PC-9 (cell line): Measurements from ENCODE around the gene RFFL. TPM values are rescaled to one million over a fixed set of nuclear protein-coding genes. Genes with fewer than 3 reads are reported as not detected.

Experiments
- BruUV-seq: library from RNA; stranded (reverse); fragments of 400-500 nt; replicated peaks from 2 replicates; lab custom pipeline; 2021; lab: Mats Ljungman, UMichigan
- CTCF ChIA-PET: fragments of 300-600 bp; sonication (Branson Sonifier 250); formaldehyde crosslinking; loops from one replicate; lab custom pipeline; 2022; ENCODE audit warnings: antibody characterized with exemption; lab: Charles Lee
- POLR2A ChIA-PET: fragments of 300-600 bp; sonication (Branson Sonifier 250); formaldehyde crosslinking; loops from one replicate; lab custom pipeline; 2022; ENCODE audit warnings: antibody characterized with exemption; ENCODE audit not compliant: unreplicated experiment; lab: Charles Lee
- DNase-seq, 2 experiments: peaks; one replicate each; pipeline versions ENCODE4 v3.0.0 to v3.0.0-alpha.2; 2015 to 2022; ENCODE audit warnings: mixed read lengths in 1 of 2
- H2AFZ ChIP-seq: fragments of 200-600 bp; sonication (generic); 2 replicates; pipeline ENCODE4 v1.8.1; 2017; ENCODE audit warnings: antibody characterized with exemption
- H3F3A ChIP-seq: fragments of 200-600 bp; sonication (generic); 2 replicates; pipeline ENCODE4 v1.8.1; 2017; ENCODE audit warnings: antibody characterized with exemption, mild to moderate bottlenecking, low read depth; ENCODE audit not compliant: insufficient read depth
- H3K27ac ChIP-seq: fragments of 200-600 bp; sonication (generic); 2 replicates; pipeline ENCODE4 v1.6.1; 2016; ENCODE audit warnings: mixed run types
- H3K27me3 ChIP-seq: fragments of 200-600 bp; sonication (generic); 2 replicates; pipeline ENCODE4 v1.6.1; 2016; ENCODE audit warnings: low read depth, mixed run types; ENCODE audit not compliant: insufficient read depth
- H3K36me3 ChIP-seq: fragments of 200-600 bp; sonication (generic); 2 replicates; pipeline ENCODE4 v1.6.1; 2016; ENCODE audit warnings: low read depth, mixed run types
- H3K4me1 ChIP-seq: fragments of 200-600 bp; sonication (generic); replicated peaks from 2 replicates; pipeline ENCODE4 v1.6.1; 2016; ENCODE audit warnings: mixed run types; ENCODE audit not compliant: insufficient read depth
- H3K4me2 ChIP-seq: fragments of 200-600 bp; sonication (generic); 2 replicates; pipeline ENCODE4 v1.6.1; 2017; ENCODE audit warnings: mixed run types
- H3K4me3 ChIP-seq: fragments of 200-600 bp; sonication (generic); 2 replicates; pipeline ENCODE4 v1.6.1; 2016; ENCODE audit warnings: mixed run types
- H3K79me2 ChIP-seq: fragments of 200-600 bp; sonication (generic); 2 replicates; pipeline ENCODE4 v1.6.1; 2017; ENCODE audit warnings: low read depth, mixed run types
- H3K9me2 ChIP-seq: fragments of 200-600 bp; sonication (generic); 2 replicates; pipeline ENCODE4 v1.8.1; 2017; ENCODE audit warnings: mild to moderate bottlenecking; ENCODE audit not compliant: insufficient read depth
- H3K9me3 ChIP-seq: fragments of 200-600 bp; sonication (generic); 2 replicates; pipeline ENCODE4 v1.8.1; 2016; ENCODE audit warnings: low read depth; ENCODE audit not compliant: insufficient read depth
- H4K20me1 ChIP-seq: fragments of 200-600 bp; sonication (generic); 2 replicates; pipeline ENCODE4 v1.8.1; 2017; ENCODE audit not compliant: insufficient read depth
- CTCF ChIP-seq: fragments of 200-600 bp; sonication (generic); conservative IDR thresholded peaks from 2 replicates; pipeline ENCODE4 v1.6.1; 2017; ENCODE audit warnings: mixed run types, antibody characterized with exemption, mild to moderate bottlenecking, moderate library complexity
- EZH2 ChIP-seq: fragments of 200-600 bp; sonication (generic); IDR thresholded peaks from 2 replicates; pipeline ENCODE4 v1.8.0; 2017; ENCODE audit warnings: antibody characterized with exemption, low read depth
- intact Hi-C: fragments of 100-400 bp; cut with micrococcal nuclease; formaldehyde crosslinking; loops from one replicate; pipeline ENCODE4 v1.10.0; 2022; ENCODE audit not compliant: unreplicated experiment
- total RNA-seq: library from RNA; stranded (reverse); gene quantifications from 2 replicates; pipeline ENCODE4 v1.2.3, GENCODE V29; 2021

The RFFL gene
- total RNA-seq, 1 experiment from 2014 or later, result 38.1 TPM

GRCh38 chr17:35041390-35041789 is 22.1 kb downstream of the RFFL start:
- no peak overlapping the region for H2AFZ ChIP-seq
- no peaks in the 10 kb centered on the region for H3K9me3 ChIP-seq
- TF ChIP-seq EZH2 (no peak), CTCF (no peak)
- no TSS peak for BruUV-seq
- H3K4me3 ChIP-seq, result no peak overlapping the region
- H3K36me3 ChIP-seq, result no peaks in the 10 kb centered on the region
- no peak overlapping the region for H3K4me2 ChIP-seq
- no peaks in the 10 kb centered on the region for H4K20me1 ChIP-seq
- H3K4me1 ChIP-seq, result peaks cover 10% of the 10 kb centered on the region
- no peaks in the 10 kb centered on the region for H3K9me2 ChIP-seq
- ChIA-PET POLR2A (no interaction called here), CTCF (interaction anchor here (0.6 kb wide), 1 partner anchor 44 kb away, joined by 7 read pairs; no protein-coding TSS in a partner anchor)
- H3K27ac ChIP-seq, result no peak overlapping the region
- intact Hi-C loops, result no loop called here
- 0 out of 2 replicates have a peak, but pooled peaks cover 7% of the 10 kb centered on the region for H3F3A ChIP-seq
- DNase-seq, result no peak
- H3K27me3 ChIP-seq, result no peaks in the 10 kb centered on the region
- peaks cover 5% of the 10 kb centered on the region; the same call in 1 of the 2 replicates for H3K79me2 ChIP-seq

GRCh38 chr17:35038453-35038852 is 25.1 kb downstream of the RFFL start:
- no peaks in the 10 kb centered on the region for H3K9me2 ChIP-seq
- DNase-seq, result no peak
- ChIA-PET CTCF (no interaction called here), POLR2A (no interaction called here)
- H2AFZ ChIP-seq, result no peak overlapping the region
- H3K4me2 ChIP-seq, result no peak overlapping the region
- no peaks in the 10 kb centered on the region for H3K4me1 ChIP-seq
- no peak overlapping the region for H3K27ac ChIP-seq
- no peaks in the 10 kb centered on the region for H3K79me2 ChIP-seq
- intact Hi-C loops, result no loop called here
- no peaks in the 10 kb centered on the region for H3F3A ChIP-seq
- no peaks in the 10 kb centered on the region for H3K36me3 ChIP-seq
- H3K4me3 ChIP-seq, result no peak overlapping the region
- no TSS peak for BruUV-seq
- TF ChIP-seq EZH2, result no peak
- TF ChIP-seq CTCF, result no peak
- H4K20me1 ChIP-seq, result no peaks in the 10 kb centered on the region
- H3K27me3 ChIP-seq, result no peaks in the 10 kb centered on the region
- H3K9me3 ChIP-seq, result no peaks in the 10 kb centered on the region

GRCh38 chr17:35030780-35031179 is 32.7 kb downstream of the RFFL start:
- Histone ChIP-seq H3K4me1 (peaks cover 18% of the 10 kb centered on the region), H3K79me2 (no peaks in the 10 kb centered on the region), H2AFZ (no peak overlapping the region), H3K27ac (no peak overlapping the region), H3K36me3 (no peaks in the 10 kb centered on the region), H3K9me2 (no peaks in the 10 kb centered on the region), H3K9me3 (no peaks in the 10 kb centered on the region), H3K4me2 (no peak overlapping the region), H3K4me3 (no peak overlapping the region), H4K20me1 (no peaks in the 10 kb centered on the region), H3K27me3 (no peaks in the 10 kb centered on the region), H3F3A (peaks cover 12% of the 10 kb centered on the region; the same call in 1 of the 2 replicates)
- CTCF ChIA-PET, result no interaction called here
- intact Hi-C loops, result no loop called here
- TF ChIP-seq EZH2 (no peak), CTCF (no peak)
- no TSS peak for BruUV-seq
- POLR2A ChIA-PET, result interaction anchor here (0.5 kb wide), 1 partner anchor 1378 kb away, joined by 10 read pairs; no protein-coding TSS in a partner anchor
- DNase-seq, result no peak
